GM19025 (cell line): ENCODE measurements around the gene OTUD7B.
"Not testable (repeated sequence)": the region's sequence is repeated elsewhere in the genome, so short reads cannot be mapped to it uniquely, and the experiment has no call there.

ENCODE experiments used
- ATAC-seq: cut with Tn5 transposase; IDR thresholded peaks from one replicate; pipeline ENCODE4 v1.9.1; 2021; ENCODE audit warnings: mild to moderate bottlenecking, low read depth, moderate library complexity; ENCODE audit not compliant: unreplicated experiment

Gene OTUD7B

GRCh38 chr1:150010393-150011115 lies at the start of gene OTUD7B:
Gene OTUD7B, minus strand, starts transcription at chr1:150010726. Its CDS starts 33,216 bp downstream, at chr1:149977510.
- peak; percentile 86 for ATAC-seq

GRCh38 chr1:150060260-150060659 lies 49.7 kb upstream of the OTUD7B start:
- ATAC-seq, result no peak

- ATAC-seq, result no peak
Measured at GRCh38 chr1:150056407-150056806, 45.9 kb upstream of the OTUD7B start.

GRCh38 chr1:150055507-150055906 lies 45.0 kb upstream of the OTUD7B start:
- not testable (repeated sequence) for ATAC-seq

- ATAC-seq, result no peak
Measured at GRCh38 chr1:150053926-150054325, 43.4 kb upstream of the OTUD7B start.

GRCh38 chr1:150051905-150052412 lies 41.4 kb upstream of the OTUD7B start:
- not testable (repeated sequence) for ATAC-seq

GRCh38 chr1:150051089-150051373 lies 40.5 kb upstream of the OTUD7B start:
- no peak for ATAC-seq

GRCh38 chr1:150049926-150050325 lies 39.4 kb upstream of the OTUD7B start:
- ATAC-seq, result no peak

GRCh38 chr1:150034336-150034735 lies 23.8 kb upstream of the OTUD7B start:
- ATAC-seq, result no peak

- no peak for ATAC-seq
Measured at GRCh38 chr1:150028322-150028721, 17.8 kb upstream of the OTUD7B start.

GRCh38 chr1:150024156-150024555 lies 13.6 kb upstream of the OTUD7B start:
- ATAC-seq, result no peak

GRCh38 chr1:150022357-150022756 lies 11.8 kb upstream of the OTUD7B start:
- no peak for ATAC-seq

GRCh38 chr1:150021191-150021694 lies 10.7 kb upstream of the OTUD7B start:
- ATAC-seq, result no peak

- ATAC-seq, result no peak
Measured at GRCh38 chr1:150020711-150021110, 10.2 kb upstream of the OTUD7B start.

- ATAC-seq, result no peak
Measured at GRCh38 chr1:150018165-150018564, 7.6 kb upstream of the OTUD7B start.

- no peak for ATAC-seq
Measured at GRCh38 chr1:150017206-150017750, 6.8 kb upstream of the OTUD7B start.

GRCh38 chr1:150015651-150016131 lies 5.2 kb upstream of the OTUD7B start:
- ATAC-seq, result no peak

- ATAC-seq, result no peak
Measured at GRCh38 chr1:150012611-150013010, 2.1 kb upstream of the OTUD7B start.

GRCh38 chr1:150009604-150010392 lies 728 bp downstream of the OTUD7B start:
- no peak for ATAC-seq

- ATAC-seq, result no peak
Measured at GRCh38 chr1:150008699-150009098, 1.8 kb downstream of the OTUD7B start.

GRCh38 chr1:150006881-150007421 lies 3.6 kb downstream of the OTUD7B start:
- ATAC-seq, result no peak
